ENCODE measurements around the gene ECI1.

ECI1 gene

GRCh38 chr16:2251296-2252111 is at the start of gene ECI1:
ECI1 (minus strand) TSS chr16:2251587; CDS start chr16:2251566, 21 bp downstream.
- peak; percentile 47 for TF ChIP-seq CTCF (conservative IDR thresholded peaks at IDR 0.05; ENCODE audit: control insufficient read depth, insufficient read depth, low read depth, low read length)

GRCh38 chr16:2299915-2300192 is 48.5 kb upstream of the ECI1 start:
- H3K4me3 ChIP-seq (ENCODE audit: control insufficient read depth, low read depth, low read length) = no peak overlapping the region
- no peak for DNase-seq (ENCODE audit: low read depth)
- no peak for TF ChIP-seq CTCF (conservative IDR thresholded peaks at IDR 0.05; ENCODE audit: control insufficient read depth, insufficient read depth, low read depth, low read length)

More at GRCh38 chr16:2251296-2252111, at the start of gene ECI1:
- peak within 1 kb of the TSS; percentile 66 for H3K4me3 ChIP-seq (ENCODE audit: control insufficient read depth, low read depth, low read length)
- peak; percentile 93 for DNase-seq (ENCODE audit: low read depth)

- no peak for TF ChIP-seq CTCF (conservative IDR thresholded peaks at IDR 0.05; ENCODE audit: control insufficient read depth, insufficient read depth, low read depth, low read length)
- no peak for DNase-seq (ENCODE audit: low read depth)
- no peak overlapping the region for H3K4me3 ChIP-seq (ENCODE audit: control insufficient read depth, low read depth, low read length)
Measured at GRCh38 chr16:2299121-2299914, 47.9 kb upstream of the ECI1 start.

GRCh38 chr16:2298621-2299020 is 47.2 kb upstream of the ECI1 start:
- TF ChIP-seq CTCF (conservative IDR thresholded peaks at IDR 0.05; ENCODE audit: control insufficient read depth, insufficient read depth, low read depth, low read length) = no peak
- no peak overlapping the region for H3K4me3 ChIP-seq (ENCODE audit: control insufficient read depth, low read depth, low read length)
- no peak for DNase-seq (ENCODE audit: low read depth)

- no peak overlapping the region for H3K4me3 ChIP-seq (ENCODE audit: control insufficient read depth, low read depth, low read length)
- TF ChIP-seq CTCF (conservative IDR thresholded peaks at IDR 0.05; ENCODE audit: control insufficient read depth, insufficient read depth, low read depth, low read length) = no peak
- DNase-seq (ENCODE audit: low read depth) = no peak
Measured at GRCh38 chr16:2297506-2297860, 46.1 kb upstream of the ECI1 start.

- no peak overlapping the region for H3K4me3 ChIP-seq (ENCODE audit: control insufficient read depth, low read depth, low read length)
- TF ChIP-seq CTCF (conservative IDR thresholded peaks at IDR 0.05; ENCODE audit: control insufficient read depth, insufficient read depth, low read depth, low read length) = peak; percentile 52
- peak; percentile 44 for DNase-seq (ENCODE audit: low read depth)
Measured at GRCh38 chr16:2296661-2297505, 45.5 kb upstream of the ECI1 start.
